H9 (cell line): Measurements from ENCODE around the gene IGFBP5. TPM values are rescaled to one million over a fixed set of nuclear protein-coding genes. Genes with fewer than 3 reads are reported as not detected.

Experiments used
- DNase-seq: peaks from one replicate; pipeline ENCODE4 v3.0.0-alpha.2; 2017
- H2AFZ ChIP-seq: one replicate; pipeline ENCODE4 v1.6.1; 2013; ENCODE audit warnings: mild to moderate bottlenecking, low read length, control low read depth, moderate library complexity
- H2AK5ac ChIP-seq: 2 replicates; pipeline ENCODE4 v1.6.1; 2013; ENCODE audit warnings: low read length, control low read depth, mixed read lengths; ENCODE audit not compliant: insufficient read length
- H2BK120ac ChIP-seq: one replicate; pipeline ENCODE4 v1.6.1; 2013; ENCODE audit warnings: low read depth, mild to moderate bottlenecking, low read length, control low read depth, inconsistent platforms; ENCODE audit not compliant: poor library complexity, severe bottlenecking
- H2BK12ac ChIP-seq: 2 replicates; pipeline ENCODE4 v1.6.1; 2013; ENCODE audit warnings: low read length, control low read depth, mixed read lengths, low read depth; ENCODE audit not compliant: insufficient read length
- H2BK15ac ChIP-seq: 2 replicates; pipeline ENCODE4 v1.6.1; 2013; ENCODE audit warnings: low read depth, low read length, control low read depth
- H2BK20ac ChIP-seq: one replicate; pipeline ENCODE4 v1.6.1; 2013; ENCODE audit warnings: low read depth, mild to moderate bottlenecking, low read length, control low read depth, inconsistent platforms; ENCODE audit not compliant: poor library complexity, severe bottlenecking
- H2BK5ac ChIP-seq: 2 replicates; pipeline ENCODE4 v1.6.1; 2013; ENCODE audit warnings: low read length, control low read depth, mixed read lengths; ENCODE audit not compliant: insufficient read length
- H3K14ac ChIP-seq: 2 replicates; pipeline ENCODE4 v1.6.1; 2013; ENCODE audit warnings: low read length, control low read depth; ENCODE audit not compliant: insufficient read depth
- H3K18ac ChIP-seq: 2 replicates; pipeline ENCODE4 v1.6.1; 2013; ENCODE audit warnings: low read depth, mild to moderate bottlenecking, mixed read lengths, low read length, control low read depth; ENCODE audit not compliant: insufficient read length
- H3K23ac ChIP-seq: 2 replicates; pipeline ENCODE4 v1.6.1; 2013; ENCODE audit warnings: low read length, control low read depth, mixed read lengths, low read depth; ENCODE audit not compliant: insufficient read length
- H3K23me2 ChIP-seq: 2 replicates; pipeline ENCODE4 v1.6.1; 2013; ENCODE audit warnings: low read depth, mild to moderate bottlenecking, mixed read lengths, low read length, control low read depth; ENCODE audit not compliant: insufficient read length, poor library complexity, severe bottlenecking
- H3K27ac ChIP-seq: 2 replicates; pipeline ENCODE4 v1.5.1; 2013; ENCODE audit warnings: low read length, control low read depth, mixed read lengths, low read depth; ENCODE audit not compliant: insufficient read length
- H3K27me3 ChIP-seq: 2 replicates; pipeline ENCODE4 v1.6.1; 2013; ENCODE audit warnings: low read length, control low read depth, inconsistent platforms; ENCODE audit not compliant: insufficient read depth
- H3K4ac ChIP-seq: 2 replicates; pipeline ENCODE4 v1.6.1; 2013; ENCODE audit warnings: low read depth, mild to moderate bottlenecking, control low read depth, inconsistent platforms, low read length, moderate library complexity
- H3K4me1 ChIP-seq: 2 replicates; pipeline ENCODE4 v1.6.1; 2013; ENCODE audit warnings: low read length, control low read depth, inconsistent platforms; ENCODE audit not compliant: insufficient read depth
- H3K4me2 ChIP-seq: 2 replicates; pipeline ENCODE4 v1.6.1; 2013; ENCODE audit warnings: low read length, control low read depth, mixed read lengths; ENCODE audit not compliant: insufficient read length, insufficient read depth
- H3K56ac ChIP-seq: 2 replicates; pipeline ENCODE4 v1.6.1; 2013; ENCODE audit warnings: low read depth, mild to moderate bottlenecking, mixed read lengths, low read length, control low read depth; ENCODE audit not compliant: insufficient read length
- H3K79me1 ChIP-seq: 2 replicates; pipeline ENCODE4 v1.6.1; 2013; ENCODE audit warnings: low read depth, mild to moderate bottlenecking, moderate library complexity, low read length, control low read depth, inconsistent platforms; ENCODE audit not compliant: insufficient read depth, poor library complexity, severe bottlenecking
- H3K79me2 ChIP-seq: 2 replicates; pipeline ENCODE4 v1.6.1; 2013; ENCODE audit warnings: low read length, control low read depth, inconsistent platforms; ENCODE audit not compliant: insufficient read depth
- H3K9ac ChIP-seq: 2 replicates; pipeline ENCODE4 v1.6.1; 2013; ENCODE audit warnings: low read length, control low read depth, mixed read lengths; ENCODE audit not compliant: insufficient read length; ENCODE audit errors: extremely low read depth
- H3K9me3 ChIP-seq: one replicate; pipeline ENCODE4 v1.6.1; 2013; ENCODE audit warnings: low read depth, low read length, inconsistent platforms; ENCODE audit not compliant: control insufficient read depth
- H3T11ph ChIP-seq: one replicate; pipeline ENCODE4 v1.6.1; 2013; ENCODE audit warnings: mild to moderate bottlenecking, low read length, control low read depth, inconsistent platforms
- H4K20me1 ChIP-seq: one replicate; pipeline ENCODE4 v1.6.1; 2013; ENCODE audit not compliant: control insufficient read depth, insufficient read length, insufficient read depth
- H4K5ac ChIP-seq: 2 replicates; pipeline ENCODE4 v1.6.1; 2013; ENCODE audit warnings: low read depth, mild to moderate bottlenecking, mixed read lengths, low read length, control low read depth; ENCODE audit not compliant: insufficient read length
- H4K8ac ChIP-seq: replicated peaks from 2 replicates; pipeline ENCODE4 v1.6.1; 2013; ENCODE audit warnings: low read length, control low read depth, mixed read lengths, low read depth; ENCODE audit not compliant: insufficient read length
- H4K91ac ChIP-seq: 2 replicates; pipeline ENCODE4 v1.6.1; 2013; ENCODE audit warnings: low read depth, mild to moderate bottlenecking, moderate library complexity, mixed read lengths, low read length, control low read depth; ENCODE audit not compliant: insufficient read length
- H3K27ac Mint-ChIP-seq, 3 experiments: 2 replicates in 2 of 3; 3 replicates in 1 of 3; pipeline ENCODE4 v1.8.0; 2020 to 2021; ENCODE audit warnings: mixed read lengths in 3 of 3, mild to moderate bottlenecking in 1 of 3, moderate library complexity in 1 of 3
- H3K27me3 Mint-ChIP-seq: 2 replicates; pipeline ENCODE4 v1.8.0; 2021; ENCODE audit warnings: low read depth, mild to moderate bottlenecking, moderate library complexity, mixed read lengths
- H3K36me3 Mint-ChIP-seq, 3 experiments: 2 replicates in 2 of 3; 3 replicates in 1 of 3; pipeline ENCODE4 v1.8.0; 2020 to 2021; ENCODE audit warnings: low read depth in 3 of 3, mixed read lengths in 3 of 3; ENCODE audit not compliant: insufficient read depth in 1 of 3
- H3K4me1 Mint-ChIP-seq, 2 experiments: 2 replicates each; pipeline ENCODE4 v1.8.0; 2020; ENCODE audit warnings: mixed read lengths in 2 of 2
- H3K4me3 Mint-ChIP-seq, 2 experiments: 2 replicates in 1 of 2; 3 replicates in 1 of 2; pipeline ENCODE4 v1.8.0; 2020 to 2021; ENCODE audit warnings: mild to moderate bottlenecking in 2 of 2, mixed read lengths in 2 of 2, moderate library complexity in 1 of 2
- H3K9me3 Mint-ChIP-seq, 2 experiments: 2 replicates in 1 of 2; 3 replicates in 1 of 2; pipeline ENCODE4 v1.8.0; 2020; ENCODE audit warnings: mild to moderate bottlenecking in 2 of 2, mixed read lengths in 2 of 2, moderate library complexity in 1 of 2
- WGBS: extraction: QIAGEN DNeasy Blood & Tissue Kit; methylation state at CpG from one replicate; pipeline ENCODE4 v1.1.7; 2013; ENCODE audit warnings: missing lambda C conversion rate, low lambda C conversion rate, mixed read lengths; ENCODE audit not compliant: insufficient read length; ENCODE audit errors: extremely low coverage; 5-methylcytosine and 5-hydroxymethylcytosine counted together
- total RNA-seq: library from RNA; stranded (reverse); gene quantifications from 2 replicates; pipeline ENCODE4 v1.2.1, GENCODE V29; 2021
- TF ChIP-seq, protein P1 (sequence below): fragments of 200-600 bp; sonication (generic); conservative IDR thresholded peaks from 3 replicates; pipeline ENCODE4 v1.8.0; 2021; ENCODE audit warnings: antibody characterized with exemption, mild to moderate bottlenecking

Gene IGFBP5
- total RNA-seq, 1 experiment from 2014 or later, result 0.90 TPM

DNA sequence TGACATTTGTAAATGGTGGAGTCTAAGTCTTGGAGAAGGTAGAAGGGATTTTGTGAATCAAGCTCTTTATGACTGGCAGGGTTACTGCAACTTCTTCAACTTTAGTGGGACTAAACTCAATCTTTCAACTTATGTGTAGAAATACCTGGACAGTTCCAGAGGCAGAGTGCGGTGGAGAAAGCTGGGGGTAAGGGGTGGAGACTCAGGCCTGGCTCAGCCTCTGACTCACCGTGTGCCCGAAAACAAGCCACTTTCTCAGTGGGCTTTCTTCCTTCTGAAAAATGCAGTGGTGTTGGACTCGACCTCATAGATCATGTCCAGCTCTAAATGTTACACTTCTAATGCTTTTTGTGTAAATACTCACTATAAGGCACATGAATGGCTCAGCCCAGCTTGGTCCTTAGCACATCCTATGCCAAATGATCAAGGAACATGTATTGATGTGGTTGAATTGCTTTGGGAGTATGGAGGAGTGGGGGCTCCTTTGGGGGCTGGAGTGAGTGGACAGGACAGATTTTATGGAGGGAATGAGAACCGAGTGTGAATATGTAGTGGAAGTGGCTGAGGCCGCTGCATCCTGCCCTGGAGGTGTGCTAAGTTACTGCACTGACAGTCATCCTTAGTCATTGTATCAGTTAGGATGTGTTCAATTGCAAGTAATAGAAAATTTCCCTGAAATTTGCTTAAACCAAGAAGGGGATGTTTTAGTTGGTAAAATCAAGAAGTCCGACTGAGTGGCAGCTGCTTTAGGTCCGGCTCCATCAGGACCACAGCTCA is 32.2 kb upstream of the IGFBP5 start:
- no peaks in the 10 kb centered on the region for H3K23me2 ChIP-seq
- H3K27ac Mint-ChIP-seq, result no peak overlapping the region
- H3K9me3 ChIP-seq, result no peaks in the 10 kb centered on the region
- no peak overlapping the region for H3K27ac ChIP-seq
- H2AFZ ChIP-seq, result no peak overlapping the region
- no peak overlapping the region for H2BK120ac ChIP-seq
- no peak overlapping the region for H3K4ac ChIP-seq
- H4K5ac ChIP-seq, result no peak overlapping the region
- no peaks in the 10 kb centered on the region for H4K20me1 ChIP-seq
- no peaks in the 10 kb centered on the region for H3K9me3 Mint-ChIP-seq
- peaks cover 7% of the 10 kb centered on the region for H3K27me3 Mint-ChIP-seq
- H2BK15ac ChIP-seq, result no peak overlapping the region
- no peak overlapping the region for H3K9ac ChIP-seq
- no peak overlapping the region for H2BK5ac ChIP-seq
- H2BK12ac ChIP-seq, result no peak overlapping the region
- H3K4me1 Mint-ChIP-seq, result peaks cover under 1 to 1% of the 10 kb centered on the region in 2 experiments; a peak in 1 of 4 replicates
- no peak overlapping the region for H2BK20ac ChIP-seq
- no peaks in the 10 kb centered on the region for H3K4me1 ChIP-seq
- no peak for DNase-seq
- no CpG with 5 or more reads among the region's 8 CpGs for WGBS
- H3K14ac ChIP-seq, result no peak overlapping the region
- no peak overlapping the region for H3K4me3 Mint-ChIP-seq
- no peaks in the 10 kb centered on the region for H3K79me2 ChIP-seq
- H3K36me3 Mint-ChIP-seq, result no peaks in the 10 kb centered on the region
- no peak overlapping the region for H3K56ac ChIP-seq
- no peak overlapping the region for H3K18ac ChIP-seq
- H3K79me1 ChIP-seq, result no peaks in the 10 kb centered on the region
- H4K8ac ChIP-seq, result no peak overlapping the region
- no peak overlapping the region for H3T11ph ChIP-seq
- TF ChIP-seq, protein P1, sequence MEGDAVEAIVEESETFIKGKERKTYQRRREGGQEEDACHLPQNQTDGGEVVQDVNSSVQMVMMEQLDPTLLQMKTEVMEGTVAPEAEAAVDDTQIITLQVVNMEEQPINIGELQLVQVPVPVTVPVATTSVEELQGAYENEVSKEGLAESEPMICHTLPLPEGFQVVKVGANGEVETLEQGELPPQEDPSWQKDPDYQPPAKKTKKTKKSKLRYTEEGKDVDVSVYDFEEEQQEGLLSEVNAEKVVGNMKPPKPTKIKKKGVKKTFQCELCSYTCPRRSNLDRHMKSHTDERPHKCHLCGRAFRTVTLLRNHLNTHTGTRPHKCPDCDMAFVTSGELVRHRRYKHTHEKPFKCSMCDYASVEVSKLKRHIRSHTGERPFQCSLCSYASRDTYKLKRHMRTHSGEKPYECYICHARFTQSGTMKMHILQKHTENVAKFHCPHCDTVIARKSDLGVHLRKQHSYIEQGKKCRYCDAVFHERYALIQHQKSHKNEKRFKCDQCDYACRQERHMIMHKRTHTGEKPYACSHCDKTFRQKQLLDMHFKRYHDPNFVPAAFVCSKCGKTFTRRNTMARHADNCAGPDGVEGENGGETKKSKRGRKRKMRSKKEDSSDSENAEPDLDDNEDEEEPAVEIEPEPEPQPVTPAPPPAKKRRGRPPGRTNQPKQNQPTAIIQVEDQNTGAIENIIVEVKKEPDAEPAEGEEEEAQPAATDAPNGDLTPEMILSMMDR, result no peak
- no peaks in the 10 kb centered on the region for H3K27me3 ChIP-seq
- no peak overlapping the region for H2AK5ac ChIP-seq
- no peak overlapping the region for H3K4me2 ChIP-seq
- no peak overlapping the region for H4K91ac ChIP-seq
- H3K23ac ChIP-seq, result no peak overlapping the region
